Esophagus squamous epithelium (tissue), 4 donors: ENCODE data around the gene TCP11.

ENCODE experiments used
- CTCF ChIP-seq, 6 experiments: fragments of 450-650 bp in 4 of 6; fragments of 200-600 bp in 2 of 6; sonication (generic) in 2 of 6; IDR thresholded peaks; one replicate each; pipeline ENCODE4 v1.5.1; 2016 to 2019; ENCODE audit warnings: antibody characterized with exemption in 6 of 6, mild to moderate bottlenecking in 4 of 6, moderate library complexity in 4 of 6
- POLR2A ChIP-seq, 4 donors: fragments of 450-650 bp; IDR thresholded peaks; one replicate each; pipeline ENCODE4 v1.6.1; 2017; ENCODE audit warnings: antibody characterized with exemption in 4 of 4, mild to moderate bottlenecking in 4 of 4, moderate library complexity in 3 of 4

- TF ChIP-seq POLR2A (IDR thresholded peaks at IDR 0.05): no peak
- no peak for TF ChIP-seq CTCF (IDR thresholded peaks at IDR 0.05)
Measured at GRCh38 chr6:35166116-35166515, 25.0 kb upstream of the TCP11 start.
